GM18502 (cell line): ENCODE data around the gene ANO2.
"Not testable (repeated sequence)": the region's sequence is repeated elsewhere in the genome, so short reads cannot be mapped to it uniquely, and the experiment has no call there.

Experiments
- ATAC-seq: cut with Tn5 transposase; IDR thresholded peaks from one replicate; pipeline ENCODE4 v1.9.1; 2021; ENCODE audit warnings: mild to moderate bottlenecking; ENCODE audit not compliant: unreplicated experiment, poor library complexity

ANO2 gene

GRCh38 chr12:5705791-5706190 is 239.3 kb downstream of the ANO2 start:
- no peak for ATAC-seq

DNA sequence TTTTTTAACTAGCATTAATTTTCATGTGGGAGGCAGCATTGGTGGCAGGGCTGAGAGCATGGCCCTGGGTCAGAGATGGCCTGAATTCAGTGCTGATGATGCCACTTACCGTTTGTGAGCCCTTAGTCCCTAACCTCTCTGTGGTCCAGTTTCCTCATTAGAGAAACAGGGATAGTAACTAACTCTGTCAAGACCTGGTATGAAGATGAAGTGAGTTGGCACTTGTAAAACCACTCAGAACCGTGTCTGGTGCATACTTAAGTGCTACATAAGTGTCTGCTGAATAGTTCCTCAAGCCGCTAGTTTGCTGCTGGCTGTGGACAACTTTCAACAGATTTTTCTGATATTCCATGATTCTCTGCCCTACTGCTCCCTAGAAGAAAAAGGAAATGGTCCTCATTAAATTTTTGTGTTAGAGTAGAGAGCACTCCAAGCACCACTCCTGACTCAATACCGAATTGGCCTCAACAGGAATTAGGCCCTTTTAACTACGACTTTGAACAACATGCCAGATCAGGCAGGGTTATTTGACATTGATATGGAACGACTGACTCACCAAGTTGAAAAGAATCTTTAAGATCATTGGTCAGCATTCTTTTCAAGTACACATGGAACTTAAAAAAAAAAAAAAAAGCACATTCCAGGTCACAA is 250.2 kb downstream of the ANO2 start:
- ATAC-seq, result no peak

DNA sequence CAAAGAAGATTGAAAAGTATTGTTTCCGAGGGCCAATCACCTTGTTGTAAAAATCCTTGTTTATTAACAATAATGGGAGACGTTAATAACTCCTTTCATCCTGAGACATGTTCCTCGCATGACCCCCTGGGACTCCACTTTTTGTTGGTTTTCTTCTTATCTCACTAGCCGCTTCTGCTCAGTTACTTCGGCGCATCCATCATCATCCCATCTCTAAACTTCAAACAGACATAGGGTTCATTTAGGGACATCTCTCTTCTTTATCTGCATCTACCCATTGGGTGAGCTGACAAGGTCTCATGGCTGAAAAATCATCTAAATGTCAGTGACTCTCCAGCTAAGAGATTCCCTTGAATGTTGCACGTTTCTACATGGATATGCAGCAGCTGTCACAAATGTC is 252.2 kb downstream of the ANO2 start:
- ATAC-seq, result no peak

GRCh38 chr12:5691943-5692342 is 253.1 kb downstream of the ANO2 start:
- no peak for ATAC-seq

DNA sequence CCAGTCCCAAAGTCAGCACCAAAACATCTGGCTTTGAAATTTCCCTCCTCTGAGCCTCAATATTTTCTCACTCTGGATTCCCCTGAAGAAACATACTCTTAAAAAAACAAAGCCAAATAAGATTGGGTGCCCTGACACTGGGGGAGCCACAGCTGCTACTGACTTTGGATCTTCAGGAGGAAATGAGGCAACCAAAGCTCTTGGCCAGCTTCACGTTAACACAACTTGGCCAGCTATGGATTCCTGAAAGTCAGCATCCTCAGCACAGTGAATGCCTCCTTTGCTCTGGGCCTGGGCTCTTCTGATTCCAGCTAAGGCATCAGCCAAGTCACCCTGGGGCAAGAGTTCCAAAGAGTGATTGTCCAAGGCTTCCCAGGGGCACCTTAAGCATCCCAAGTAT is 254.8 kb downstream of the ANO2 start:
- ATAC-seq, result no peak

GRCh38 chr12:5689773-5690172 is 255.3 kb downstream of the ANO2 start:
- no peak for ATAC-seq

GRCh38 chr12:5688226-5688625 is 256.8 kb downstream of the ANO2 start:
- ATAC-seq, result no peak

- ATAC-seq, result no peak
Observed at GRCh38 chr12:5685935-5686334, 259.1 kb downstream of the ANO2 start.

DNA sequence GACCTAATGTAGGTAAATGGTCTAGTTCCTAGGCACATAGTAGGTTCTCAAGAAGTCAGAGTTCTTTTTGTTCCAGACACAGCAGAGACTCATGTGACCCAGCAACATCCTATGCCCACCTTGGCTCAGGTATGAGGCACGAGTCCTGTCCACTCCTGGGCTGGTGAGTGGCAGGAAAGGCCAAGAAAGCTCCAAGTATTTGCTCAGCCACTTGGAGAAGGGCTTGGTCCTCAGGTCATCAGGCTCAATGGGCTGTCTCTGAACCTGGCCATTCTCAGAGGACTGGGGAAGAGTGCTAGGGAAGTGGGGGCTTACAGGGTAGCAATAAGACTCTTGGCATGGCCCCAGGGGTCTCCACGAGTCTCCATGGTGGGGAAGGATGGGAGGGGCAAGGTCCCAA is 260.1 kb downstream of the ANO2 start:
- no peak for ATAC-seq

DNA sequence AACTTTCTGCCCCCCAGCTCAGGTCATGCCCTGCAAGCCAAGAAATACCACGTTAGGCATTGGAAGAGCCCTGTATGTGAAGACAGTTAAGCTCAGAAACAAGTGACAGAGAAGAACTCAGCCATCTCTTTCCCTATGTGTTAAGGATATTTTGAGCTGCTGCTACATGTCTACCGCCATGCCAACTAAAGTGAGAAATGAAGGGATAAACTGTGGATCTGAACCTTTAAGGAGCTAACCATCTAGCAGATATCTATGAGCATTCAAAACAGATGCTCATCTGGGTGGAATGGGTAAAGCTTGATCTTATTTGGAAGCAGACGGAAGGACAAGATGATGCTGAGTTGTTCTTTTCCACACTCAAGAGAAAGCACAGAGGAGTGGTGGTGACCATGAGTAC is 262.5 kb downstream of the ANO2 start:
- no peak for ATAC-seq

DNA sequence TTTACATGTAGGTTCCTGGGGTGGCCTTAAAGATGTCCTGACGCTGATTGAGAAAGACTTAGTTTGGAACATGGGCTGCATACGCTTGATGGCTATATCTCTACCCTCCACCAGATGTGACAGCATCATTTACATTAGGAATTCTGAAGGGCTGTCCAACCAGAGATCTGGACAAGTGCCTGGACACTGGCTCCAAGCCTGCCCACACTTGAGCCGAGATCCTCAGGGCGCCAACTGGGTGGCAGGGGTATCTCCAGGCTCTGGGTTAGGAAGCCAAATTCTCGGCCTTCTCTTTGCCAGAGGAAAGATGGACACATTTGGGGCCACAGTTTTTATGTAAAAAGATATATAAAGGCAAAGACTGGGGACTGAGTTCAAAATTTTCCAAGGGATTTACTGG is 266.9 kb downstream of the ANO2 start:
- no peak for ATAC-seq

DNA sequence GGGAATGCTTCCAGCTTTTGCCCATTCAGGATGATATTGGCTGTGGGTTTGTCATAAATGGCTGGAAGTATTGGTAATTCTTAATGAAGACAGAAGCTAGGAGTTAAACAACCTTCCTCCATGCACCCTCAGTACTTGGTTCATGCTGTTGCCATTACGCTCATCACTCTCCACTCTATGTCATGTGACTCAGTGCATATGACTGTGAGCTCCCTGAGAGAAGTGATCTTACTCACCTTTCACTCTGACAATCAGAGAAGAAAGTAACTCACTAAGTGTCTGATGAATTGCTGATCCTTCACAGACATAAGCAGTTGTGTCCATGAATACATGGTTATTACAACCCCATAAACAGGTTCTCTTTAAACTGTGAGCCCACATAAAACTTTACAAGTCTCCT is 275.4 kb downstream of the ANO2 start:
- ATAC-seq, result not testable (repeated sequence)

- no peak for ATAC-seq
Observed at GRCh38 chr12:5665615-5666014, 279.4 kb downstream of the ANO2 start.

DNA sequence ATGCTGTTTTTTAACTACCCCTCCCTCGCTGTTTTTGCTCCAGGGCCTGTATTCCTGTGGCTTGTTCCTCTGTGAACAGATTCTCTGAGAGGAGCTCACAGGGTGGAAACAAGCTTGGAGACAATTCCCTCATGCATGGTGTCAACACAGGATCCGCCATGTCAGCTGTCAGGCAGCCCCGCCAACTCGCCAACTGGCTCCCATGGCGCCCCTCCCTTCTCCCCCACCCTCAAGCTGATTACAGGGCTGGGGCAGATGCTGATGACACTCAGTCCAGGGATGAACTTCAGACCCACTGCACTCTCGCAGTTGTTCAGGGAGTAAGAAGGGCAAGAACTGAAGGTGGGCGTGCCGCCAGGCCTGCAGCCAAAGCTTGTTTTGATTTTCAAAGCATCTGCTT is 283.2 kb downstream of the ANO2 start:
- ATAC-seq, result no peak

GRCh38 chr12:5660238-5660637 is 284.8 kb downstream of the ANO2 start:
- no peak for ATAC-seq

GRCh38 chr12:5658339-5658941 is 286.6 kb downstream of the ANO2 start:
- not testable (repeated sequence) for ATAC-seq

DNA sequence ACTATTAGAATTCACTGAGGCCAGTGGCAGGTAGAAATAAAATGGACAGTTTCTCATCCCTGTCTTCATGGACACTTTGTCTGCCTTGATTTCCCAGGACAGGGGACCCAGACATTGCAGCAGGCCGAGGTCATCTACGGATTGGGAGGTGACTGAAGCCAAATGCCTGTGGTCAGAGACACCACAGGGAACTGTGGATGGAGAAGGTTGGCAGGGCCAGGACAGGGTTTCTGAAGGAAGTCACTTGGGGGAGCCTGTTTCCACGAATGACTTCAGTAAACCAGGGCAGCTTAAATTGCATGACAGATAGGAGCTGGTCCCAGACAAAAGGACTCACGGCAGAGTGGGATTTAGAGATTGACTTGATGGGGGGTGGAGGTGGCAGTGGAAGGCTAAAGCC is 288.2 kb downstream of the ANO2 start:
- no peak for ATAC-seq

GRCh38 chr12:5655120-5655519 is 289.9 kb downstream of the ANO2 start:
- ATAC-seq, result no peak

GRCh38 chr12:5654019-5654418 is 291.0 kb downstream of the ANO2 start:
- ATAC-seq, result no peak

GRCh38 chr12:5650829-5651461 is 294.1 kb downstream of the ANO2 start:
- ATAC-seq, result no peak

GRCh38 chr12:5650281-5650680 is 294.8 kb downstream of the ANO2 start:
- ATAC-seq, result no peak
